Femur (tissue), 1 donor: ENCODE measurements around the gene ZFYVE28.

Source experiments
- DNase-seq: peaks from one replicate; pipeline ENCODE4 v3.0.0-alpha.2; 2017

ZFYVE28 gene

GRCh38 chr4:2411786-2412510 lies 6.5 kb downstream of the ZFYVE28 start:
- no peak for DNase-seq

- no peak for DNase-seq
These were observed 9.1 kb downstream of the ZFYVE28 start for GRCh38 chr4:2409381-2409783.

- no peak for DNase-seq
These were observed 9.5 kb downstream of the ZFYVE28 start for GRCh38 chr4:2408976-2409375.

- no peak for DNase-seq
These were observed 10.0 kb downstream of the ZFYVE28 start for GRCh38 chr4:2408401-2408958.

- no peak for DNase-seq
These were observed 10.5 kb downstream of the ZFYVE28 start for GRCh38 chr4:2407991-2408342.

GRCh38 chr4:2406920-2407319 lies 11.5 kb downstream of the ZFYVE28 start:
- DNase-seq, result no peak

GRCh38 chr4:2406406-2406805 lies 12.0 kb downstream of the ZFYVE28 start:
- no peak for DNase-seq

GRCh38 chr4:2402941-2403340 lies 15.5 kb downstream of the ZFYVE28 start:
- DNase-seq, result no peak

- DNase-seq, result peak; percentile 75
These were observed 16.2 kb downstream of the ZFYVE28 start for GRCh38 chr4:2402048-2402842.

GRCh38 chr4:2401610-2401983 lies 16.8 kb downstream of the ZFYVE28 start:
- DNase-seq, result no peak

GRCh38 chr4:2400841-2401609 lies 17.4 kb downstream of the ZFYVE28 start:
- no peak for DNase-seq

GRCh38 chr4:2399631-2400190 lies 18.7 kb downstream of the ZFYVE28 start:
- DNase-seq, result no peak

- DNase-seq, result no peak
These were observed 19.2 kb downstream of the ZFYVE28 start for GRCh38 chr4:2399216-2399615.

- DNase-seq, result no peak
These were observed 20.7 kb downstream of the ZFYVE28 start for GRCh38 chr4:2397596-2398379.

GRCh38 chr4:2396781-2397368 lies 21.6 kb downstream of the ZFYVE28 start:
- DNase-seq, result no peak

- DNase-seq, result no peak
These were observed 22.9 kb downstream of the ZFYVE28 start for GRCh38 chr4:2395584-2395983.

GRCh38 chr4:2395038-2395437 lies 23.4 kb downstream of the ZFYVE28 start:
- DNase-seq, result no peak

- no peak for DNase-seq
These were observed 23.9 kb downstream of the ZFYVE28 start for GRCh38 chr4:2394528-2394927.

- DNase-seq, result peak; percentile 84
These were observed 24.8 kb downstream of the ZFYVE28 start for GRCh38 chr4:2393353-2394270.

- DNase-seq, result peak; percentile 47
These were observed 27.5 kb downstream of the ZFYVE28 start for GRCh38 chr4:2390784-2391421.
